ENCODE results near the gene UBL3.

Gene UBL3

GRCh38 chr13:29791508-29791907 lies 58.9 kb downstream of the UBL3 start:
- no peak for TF ChIP-seq CTCF (conservative IDR thresholded peaks at IDR 0.05; ENCODE audit: low read depth, low read length)
- DNase-seq (ENCODE audit: low read depth) = no peak
- H3K4me3 ChIP-seq (ENCODE audit: low read length) = no peak overlapping the region

GRCh38 chr13:29786698-29787097 lies 63.7 kb downstream of the UBL3 start:
- H3K4me3 ChIP-seq (ENCODE audit: low read length) = no peak overlapping the region
- TF ChIP-seq CTCF (conservative IDR thresholded peaks at IDR 0.05; ENCODE audit: low read depth, low read length) = no peak
- no peak for DNase-seq (ENCODE audit: low read depth)

GRCh38 chr13:29785978-29786377 lies 64.4 kb downstream of the UBL3 start:
- DNase-seq (ENCODE audit: low read depth) = no peak
- no peak for TF ChIP-seq CTCF (conservative IDR thresholded peaks at IDR 0.05; ENCODE audit: low read depth, low read length)
- no peak overlapping the region for H3K4me3 ChIP-seq (ENCODE audit: low read length)

DNA sequence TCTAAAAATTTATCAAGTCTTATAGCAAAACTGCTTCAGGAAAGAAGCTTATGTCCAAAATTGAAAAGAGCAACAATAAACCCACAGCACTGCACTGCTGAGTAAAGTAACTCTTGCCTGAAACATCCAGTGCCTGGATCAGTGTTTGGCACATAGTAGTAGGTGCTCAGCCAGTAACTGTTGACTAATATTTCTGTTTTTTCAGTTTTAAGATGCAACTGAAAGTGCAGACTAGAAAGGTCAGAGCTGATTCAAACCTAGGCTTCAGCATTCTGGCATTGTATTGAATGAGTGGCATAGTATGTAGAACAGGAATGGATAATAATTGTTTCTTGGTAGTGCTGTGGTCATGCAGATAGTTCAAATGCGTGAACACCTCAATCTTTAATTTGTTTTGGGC lies 67.6 kb downstream of the UBL3 start:
- no peak for DNase-seq (ENCODE audit: low read depth)
- H3K4me3 ChIP-seq (ENCODE audit: low read length) = no peak overlapping the region
- no peak for TF ChIP-seq CTCF (conservative IDR thresholded peaks at IDR 0.05; ENCODE audit: low read depth, low read length)

- DNase-seq (ENCODE audit: low read depth) = no peak
- no peak for TF ChIP-seq CTCF (conservative IDR thresholded peaks at IDR 0.05; ENCODE audit: low read depth, low read length)
- H3K4me3 ChIP-seq (ENCODE audit: low read length) = no peak overlapping the region
Measured at GRCh38 chr13:29774830-29775229, 75.6 kb downstream of the UBL3 start.

DNA sequence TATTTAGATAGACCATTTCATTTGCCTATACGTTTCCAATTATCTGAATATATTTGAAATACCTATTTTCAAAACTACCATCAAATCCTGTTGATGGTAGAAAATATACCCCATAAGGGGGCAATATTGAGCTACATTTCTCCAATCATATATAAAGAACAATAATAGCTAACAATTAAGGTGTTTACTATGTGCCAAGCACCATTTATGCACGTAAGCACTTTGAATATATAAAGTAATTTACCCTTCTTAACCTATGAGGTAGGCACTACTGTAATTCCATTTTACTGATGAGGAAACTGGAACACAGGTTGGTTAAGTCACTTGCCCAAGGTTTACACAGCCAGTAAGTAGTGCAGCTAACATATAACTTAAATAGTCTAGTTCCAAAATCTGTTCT lies 79.2 kb downstream of the UBL3 start:
- H3K4me3 ChIP-seq (ENCODE audit: low read length) = no peak overlapping the region
- peak; percentile 4 for DNase-seq (ENCODE audit: low read depth)
- peak; percentile 29 for TF ChIP-seq CTCF (conservative IDR thresholded peaks at IDR 0.05; ENCODE audit: low read depth, low read length)

DNA sequence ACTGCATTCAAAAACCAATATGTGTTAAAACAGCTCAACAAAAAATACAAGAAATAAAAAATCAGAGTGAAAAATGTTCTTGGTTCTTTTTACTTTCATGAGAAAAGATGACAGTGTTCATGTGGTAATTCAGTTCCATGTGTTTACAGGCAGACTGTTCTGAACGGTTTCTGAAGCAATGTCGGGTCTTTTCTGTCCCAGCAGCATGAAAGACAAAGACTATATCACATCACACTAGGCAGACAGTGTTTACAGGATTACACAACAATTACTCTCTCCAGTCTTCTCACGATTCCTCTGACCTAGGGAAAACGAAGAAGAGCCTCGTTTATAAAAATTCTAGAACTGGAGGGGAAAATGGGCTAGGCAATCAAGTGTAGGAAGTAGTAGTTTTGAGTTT lies 83.4 kb downstream of the UBL3 start:
- no peak for DNase-seq (ENCODE audit: low read depth)
- no peak for TF ChIP-seq CTCF (conservative IDR thresholded peaks at IDR 0.05; ENCODE audit: low read depth, low read length)
- no peak overlapping the region for H3K4me3 ChIP-seq (ENCODE audit: low read length)
